Measurements from ENCODE around the gene PLEKHB2. TPM values are rescaled to one million over a fixed set of nuclear protein-coding genes. Genes with fewer than 3 reads are reported as not detected.
A peak's percentile ranks its signal among the peaks of the same experiment; 100 is the strongest.

The PLEKHB2 gene
- total RNA-seq, 1 experiment from 2014 or later = 55.9 TPM

DNA sequence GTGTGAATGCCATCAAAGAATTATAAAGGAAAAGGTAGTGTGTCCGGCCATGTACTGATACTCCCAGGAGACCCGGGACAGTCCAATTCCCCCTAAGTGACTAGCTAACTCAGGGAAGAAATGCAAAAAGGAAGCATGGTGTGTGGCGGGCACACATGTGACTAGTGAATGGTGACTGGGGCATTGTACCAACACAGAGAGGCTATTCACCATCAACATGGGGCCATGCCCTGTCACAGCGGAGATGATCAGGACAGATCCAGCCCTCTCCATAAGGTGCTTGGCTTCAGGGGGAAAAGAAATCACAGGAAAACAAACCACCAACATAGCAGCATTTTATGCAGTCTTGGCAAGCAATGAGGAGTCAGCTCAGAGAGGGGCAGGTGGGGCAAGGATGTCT, 46.2 kb upstream of the PLEKHB2 start:
- H2BK120ac ChIP-seq (ENCODE audit: low read depth, low read length, poor library complexity, severe bottlenecking) = no peak overlapping the region
- H4K91ac ChIP-seq (ENCODE audit: insufficient read length, low read depth, low read length) = no peak overlapping the region
- H3K14ac ChIP-seq (ENCODE audit: insufficient read depth, low read length) = no peak overlapping the region; the same call in 1 of the 2 replicates
- no peak overlapping the region for H4K5ac ChIP-seq (ENCODE audit: insufficient read length, low read depth, low read length)
- H3K23ac ChIP-seq (ENCODE audit: insufficient read length, low read depth, low read length) = no peak overlapping the region
- no peak for DNase-seq
- no peak overlapping the region for H3K4me2 ChIP-seq (ENCODE audit: insufficient read depth, insufficient read length, low read length)
- Mint-ChIP-seq H3K4me1 (peaks cover 13 to 22% of the 10 kb centered on the region in 2 experiments), H3K27ac (peak overlapping the region in 1 of 3 experiments; percentile 83; a peak in 1 of 7 replicates), H3K36me3 (ENCODE audit: insufficient read depth in 1 of 3, low read depth in 3 of 3) (peaks cover 43 to 84% (median 74%) of the 10 kb centered on the region in 3 experiments; a peak in 6 of 7 replicates), H3K9me3 (no peaks in the 10 kb centered on the region), H3K4me3 (no peak overlapping the region), H3K27me3 (ENCODE audit: low read depth) (no peaks in the 10 kb centered on the region)
- H3K27me3 ChIP-seq (ENCODE audit: insufficient read depth, low read length) = no peaks in the 10 kb centered on the region
- no peak overlapping the region for H2BK20ac ChIP-seq (ENCODE audit: low read depth, low read length, poor library complexity, severe bottlenecking)
- no peak overlapping the region for H3K56ac ChIP-seq (ENCODE audit: insufficient read length, low read depth, low read length)
- no CpG with 5 or more reads among the region's 4 CpGs for WGBS (ENCODE audit: extremely low coverage, insufficient read length, low lambda C conversion rate)
- H4K8ac ChIP-seq (replicated peaks; ENCODE audit: insufficient read length, low read depth, low read length) = no peak overlapping the region
- H2BK15ac ChIP-seq (ENCODE audit: low read depth, low read length) = no peak overlapping the region
- H3K79me2 ChIP-seq (ENCODE audit: insufficient read depth, low read length) = peaks cover 35% of the 10 kb centered on the region
- no peak overlapping the region for H2AK5ac ChIP-seq (ENCODE audit: insufficient read length, low read length)
- H3K4me1 ChIP-seq (ENCODE audit: insufficient read depth, low read length) = no peaks in the 10 kb centered on the region; the same call in 1 of the 2 replicates
- TF ChIP-seq, protein P1, sequence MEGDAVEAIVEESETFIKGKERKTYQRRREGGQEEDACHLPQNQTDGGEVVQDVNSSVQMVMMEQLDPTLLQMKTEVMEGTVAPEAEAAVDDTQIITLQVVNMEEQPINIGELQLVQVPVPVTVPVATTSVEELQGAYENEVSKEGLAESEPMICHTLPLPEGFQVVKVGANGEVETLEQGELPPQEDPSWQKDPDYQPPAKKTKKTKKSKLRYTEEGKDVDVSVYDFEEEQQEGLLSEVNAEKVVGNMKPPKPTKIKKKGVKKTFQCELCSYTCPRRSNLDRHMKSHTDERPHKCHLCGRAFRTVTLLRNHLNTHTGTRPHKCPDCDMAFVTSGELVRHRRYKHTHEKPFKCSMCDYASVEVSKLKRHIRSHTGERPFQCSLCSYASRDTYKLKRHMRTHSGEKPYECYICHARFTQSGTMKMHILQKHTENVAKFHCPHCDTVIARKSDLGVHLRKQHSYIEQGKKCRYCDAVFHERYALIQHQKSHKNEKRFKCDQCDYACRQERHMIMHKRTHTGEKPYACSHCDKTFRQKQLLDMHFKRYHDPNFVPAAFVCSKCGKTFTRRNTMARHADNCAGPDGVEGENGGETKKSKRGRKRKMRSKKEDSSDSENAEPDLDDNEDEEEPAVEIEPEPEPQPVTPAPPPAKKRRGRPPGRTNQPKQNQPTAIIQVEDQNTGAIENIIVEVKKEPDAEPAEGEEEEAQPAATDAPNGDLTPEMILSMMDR (conservative IDR thresholded peaks at IDR 0.05) = no peak
- H3K27ac ChIP-seq (ENCODE audit: insufficient read length, low read depth, low read length) = no peak overlapping the region
- no peak overlapping the region for H3K4ac ChIP-seq (ENCODE audit: low read depth, low read length)
- H3K9me3 ChIP-seq (ENCODE audit: control insufficient read depth, low read depth, low read length) = no peaks in the 10 kb centered on the region
- H2AFZ ChIP-seq (ENCODE audit: low read length) = no peak overlapping the region
- H2BK5ac ChIP-seq (ENCODE audit: insufficient read length, low read length) = no peak overlapping the region
- no peak overlapping the region for H3K9ac ChIP-seq (ENCODE audit: extremely low read depth, insufficient read length, low read length)
- H2BK12ac ChIP-seq (ENCODE audit: insufficient read length, low read depth, low read length) = no peak overlapping the region
- no peak overlapping the region for H3T11ph ChIP-seq (ENCODE audit: low read length)
- H4K20me1 ChIP-seq (ENCODE audit: control insufficient read depth, insufficient read depth, insufficient read length) = peaks cover 3% of the 10 kb centered on the region
- H3K18ac ChIP-seq (ENCODE audit: insufficient read length, low read depth, low read length) = no peak overlapping the region
- peaks cover 13% of the 10 kb centered on the region for H3K79me1 ChIP-seq (ENCODE audit: insufficient read depth, low read depth, low read length, poor library complexity, severe bottlenecking)
- H3K23me2 ChIP-seq (ENCODE audit: insufficient read length, low read depth, low read length, poor library complexity, severe bottlenecking) = no peaks in the 10 kb centered on the region
